Measurements from ENCODE around the gene TCFL5.

GRCh38 chr20:62852196-62852595 lies 9.4 kb downstream of the TCFL5 start:
- TF ChIP-seq CTCF (IDR thresholded peaks at IDR 0.05; ENCODE audit: low read depth, low read length) (no peak), EZH2phosphoT487 (IDR thresholded peaks at IDR 0.05; ENCODE audit: low read depth) (no peak)

Data from OCI-LY3 (cell line).